ENCODE measurements around the gene GRIK5. TPM values are rescaled to one million over a fixed set of nuclear protein-coding genes. Genes with fewer than 3 reads are reported as not detected.

Gene GRIK5
- total and polyA plus RNA-seq, 2 of the 8 experiments (the other 6 are each of a cell fraction or from before 2014, with no cell fraction given), result 17.8 to 42.9 TPM

DNA sequence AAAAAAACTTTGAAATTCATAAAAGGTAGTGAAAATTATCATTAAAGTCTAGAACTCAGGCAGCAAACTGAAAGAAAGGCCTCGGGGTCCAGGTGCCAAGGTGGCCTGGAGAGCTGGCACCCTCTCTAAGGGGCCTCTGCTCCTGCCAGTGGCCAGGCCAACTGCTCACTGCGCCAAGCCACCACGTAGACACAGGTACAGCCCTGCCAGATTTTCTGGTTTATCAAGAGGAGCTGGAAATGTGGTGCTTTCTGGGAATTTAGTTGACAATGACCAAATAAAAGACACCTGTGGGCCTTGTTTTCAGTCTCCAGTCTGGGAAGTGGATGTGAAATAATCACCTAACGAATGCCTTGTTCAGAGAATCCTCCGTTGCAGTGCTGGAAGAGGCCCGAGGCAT is 28.8 kb upstream of the GRIK5 start:
- POLR2A ChIA-PET (ENCODE audit: partially characterized antibody), result interaction anchor here (0.8 to 1.6 kb wide), 3 partner anchors 11 to 20 kb away, joined by 3 to 10 read pairs (median 3); no protein-coding TSS in a partner anchor
- H3K9me3 ChIP-seq (ENCODE audit: insufficient read depth in 2 of 2, low read depth in 1 of 2, low read length in 1 of 2), result no peaks in the 10 kb centered on the region
- no peak overlapping the region for H4K5ac ChIP-seq (ENCODE audit: insufficient read length, low read depth, low read length)
- DNase-seq (ENCODE audit: low read depth in 1 of 2, low spot score in 2 of 2), result no peak
- no peak overlapping the region for H3K23ac ChIP-seq (ENCODE audit: insufficient read length)
- H2BK20ac ChIP-seq (ENCODE audit: low read length), result no peak overlapping the region
- H3K4me3 ChIP-seq (ENCODE audit: extremely low read depth in 1 of 4, insufficient read depth in 2 of 4, low read depth in 3 of 4, low read length in 4 of 4), result no peak overlapping the region
- H3K4me1 ChIP-seq (replicated peaks in 1 of 4; ENCODE audit: control insufficient read depth in 3 of 4, insufficient read depth in 4 of 4, low read length in 3 of 4), result peaks cover 0 to 17% (median 5%) of the 10 kb centered on the region in 4 experiments; a peak in 6 of 7 replicates
- no peak overlapping the region for H3K27ac ChIP-seq (ENCODE audit: low read depth, low read length)
- no peak overlapping the region for H4K8ac ChIP-seq (ENCODE audit: extremely low read depth, insufficient read depth, low read length)
- no peak overlapping the region for H3K4ac ChIP-seq (replicated peaks; ENCODE audit: insufficient read length, low read depth, low read length)
- H2AK5ac ChIP-seq (ENCODE audit: low read depth, low read length), result no peak overlapping the region
- H3K14ac ChIP-seq (ENCODE audit: insufficient read length), result no peak overlapping the region
- no peak overlapping the region for H3K9ac ChIP-seq (replicated peaks in 1 of 4; ENCODE audit: extremely low read depth in 1 of 4, low read depth in 3 of 4, low read length in 3 of 4)
- H3K79me2 ChIP-seq (ENCODE audit: control insufficient read depth in 1 of 2, insufficient read depth in 2 of 2, low read length in 2 of 2), result no peaks in the 10 kb centered on the region
- H2BK120ac ChIP-seq (replicated peaks; ENCODE audit: low read depth, low read length), result no peak overlapping the region
- H2BK12ac ChIP-seq (ENCODE audit: low read depth, low read length), result no peak overlapping the region
- H3K4me2 ChIP-seq (ENCODE audit: insufficient read depth in 1 of 2, low read depth in 2 of 2, low read length in 2 of 2), result no peak overlapping the region
- no peaks in the 10 kb centered on the region for H3K36me3 ChIP-seq (ENCODE audit: control insufficient read depth in 2 of 4, insufficient read depth in 4 of 4, low read length in 3 of 4)
- H3K23me2 ChIP-seq (ENCODE audit: low read depth, low read length), result peaks cover 2% of the 10 kb centered on the region; the same call in 1 of the 2 replicates
- no peak overlapping the region for H2BK5ac ChIP-seq (ENCODE audit: low read depth, low read length)
- peaks cover 0 to 1% of the 10 kb centered on the region in 2 experiments for H4K20me1 ChIP-seq (replicated peaks in 1 of 2; ENCODE audit: control insufficient read depth in 1 of 2, insufficient read depth in 2 of 2, low read length in 2 of 2)
- FAIRE-seq, result no peak
- WGBS, 2 experiments (ENCODE audit: extremely low coverage in 1 of 2, insufficient coverage in 1 of 2, insufficient read length in 1 of 2, insufficient replicate concordance in 2 of 2, low coverage in 1 of 2, low lambda C conversion rate in 2 of 2, missing lambda C conversion rate in 1 of 2), result 86% methylated on average over 6 of the region's 6 CpGs; no CpG with 5 or more reads in 1 of the 2 experiments
- H3K18ac ChIP-seq (ENCODE audit: extremely low read depth, low read length), result no peak overlapping the region
- H4K91ac ChIP-seq (replicated peaks; ENCODE audit: insufficient read length, low read length), result no peak overlapping the region
- CTCF ChIA-PET (ENCODE audit: partially characterized antibody), result interaction anchor here (0.6 to 3.8 kb wide), 10 partner anchors 11 to 131 kb away, joined by 3 to 42 read pairs (median 4); partner anchors contain the start of gene POU2F2
- H3K56ac ChIP-seq (replicated peaks; ENCODE audit: insufficient read length, low read depth, low read length), result no peak overlapping the region
- no peaks in the 10 kb centered on the region for H3K79me1 ChIP-seq (ENCODE audit: low read depth, low read length)
- no peak overlapping the region for H2BK15ac ChIP-seq (ENCODE audit: low read length)
- H3K27me3 ChIP-seq (replicated peaks in 1 of 4; ENCODE audit: control insufficient read depth in 3 of 4, extremely low read depth in 1 of 4, insufficient read depth in 3 of 4, low read length in 3 of 4), result peaks cover 0 to 5% (median 2%) of the 10 kb centered on the region in 4 experiments; a peak in 3 of 7 replicates
- no peak overlapping the region for H2AFZ ChIP-seq (ENCODE audit: low read length)
- no peak for TF ChIP-seq RBBP5 (IDR thresholded peaks at IDR 0.05; ENCODE audit: borderline replicate concordance, low read depth, low read length)
- no peak for TF ChIP-seq POU5F1 (IDR thresholded peaks at IDR 0.05; ENCODE audit: low read depth, low read length)
- no peak for TF ChIP-seq TBP (IDR thresholded peaks at IDR 0.05; ENCODE audit: low read depth, low read length)
- TF ChIP-seq SRF (IDR thresholded peaks at IDR 0.05; ENCODE audit: low read depth, low read length), result no peak
- TF ChIP-seq SP2 (IDR thresholded peaks at IDR 0.05; ENCODE audit: low read length), result no peak
- no peak for TF ChIP-seq ZNF274 (IDR thresholded peaks at IDR 0.05; ENCODE audit: borderline replicate concordance, extremely low read depth, low read length)
- no peak for TF ChIP-seq YY1 (IDR thresholded peaks at IDR 0.05; ENCODE audit: low read depth, low read length)
- no peak for TF ChIP-seq SP4 (IDR thresholded peaks at IDR 0.05; ENCODE audit: low read length)
- no peak for TF ChIP-seq KDM1A (IDR thresholded peaks at IDR 0.05; ENCODE audit: borderline replicate concordance, low read length)
- no peak for TF ChIP-seq CTBP2 (IDR thresholded peaks at IDR 0.05; ENCODE audit: borderline replicate concordance, insufficient read depth, insufficient read length, low read length)
- TF ChIP-seq HDAC2 (IDR thresholded peaks at IDR 0.05; ENCODE audit: borderline replicate concordance in 1 of 2, low read depth in 2 of 2, low read length in 2 of 2), result no peak
- no peak for TF ChIP-seq ATF3 (IDR thresholded peaks at IDR 0.05; ENCODE audit: insufficient read depth, low read depth, low read length)
- no peak for TF ChIP-seq FOSL1 (IDR thresholded peaks at IDR 0.05; ENCODE audit: insufficient read depth, low read depth, low read length)
- TF ChIP-seq MAFK (IDR thresholded peaks at IDR 0.05; ENCODE audit: low read depth, low read length), result no peak
